Measurements from ENCODE around the gene ZNF45.
"Not testable (repeated sequence)": the region's sequence is repeated elsewhere in the genome, so short reads cannot be mapped to it uniquely, and the experiment has no call there.

The ZNF45 gene

GRCh38 chr19:43913383-43913782 is 21.7 kb downstream of the ZNF45 start:
- no peak for DNase-seq (ENCODE audit: low read depth in 2 of 2)

- no peak for DNase-seq (ENCODE audit: low read depth in 2 of 2)
These were observed 24.2 kb downstream of the ZNF45 start for GRCh38 chr19:43910884-43911283.

- DNase-seq (ENCODE audit: low read depth in 2 of 2) = no peak
These were observed 26.4 kb downstream of the ZNF45 start for GRCh38 chr19:43908659-43909058.

GRCh38 chr19:43906774-43907173 is 28.3 kb downstream of the ZNF45 start:
- DNase-seq (ENCODE audit: low read depth in 2 of 2) = no peak

- no peak for DNase-seq (ENCODE audit: low read depth in 2 of 2)
These were observed 29.2 kb downstream of the ZNF45 start for GRCh38 chr19:43905897-43906296.

- no peak for DNase-seq (ENCODE audit: low read depth in 2 of 2)
These were observed 32.7 kb downstream of the ZNF45 start for GRCh38 chr19:43902399-43902798.

- peak; percentile 49 to 59 for DNase-seq (ENCODE audit: low read depth in 2 of 2)
These were observed 33.4 kb downstream of the ZNF45 start for GRCh38 chr19:43901395-43902390.

- DNase-seq (ENCODE audit: low read depth in 2 of 2) = no peak
These were observed 39.3 kb downstream of the ZNF45 start for GRCh38 chr19:43895727-43896308.

GRCh38 chr19:43883864-43884263 is 51.2 kb downstream of the ZNF45 start, which contains the start of gene ZNF404:
ZNF404 (minus strand) TSS chr19:43883964.
- no peak for DNase-seq (ENCODE audit: low read depth in 2 of 2)

GRCh38 chr19:43880483-43880882 is 54.6 kb downstream of the ZNF45 start:
- no peak for DNase-seq (ENCODE audit: low read depth in 2 of 2)

GRCh38 chr19:43872547-43873336 is 62.3 kb downstream of the ZNF45 start:
- DNase-seq (ENCODE audit: low read depth in 2 of 2) = no peak

GRCh38 chr19:43866923-43867322 is 68.2 kb downstream of the ZNF45 start:
- not testable (repeated sequence) for DNase-seq (ENCODE audit: low read depth in 2 of 2)
